GM18499 (cell line): ENCODE data around the gene UGT1A4.

Source experiments
- ATAC-seq: cut with Tn5 transposase; IDR thresholded peaks from one replicate; pipeline ENCODE4 v1.9.1; 2021; ENCODE audit warnings: moderate number of reproducible peaks; ENCODE audit not compliant: insufficient read depth, unreplicated experiment

UGT1A4 gene

DNA sequence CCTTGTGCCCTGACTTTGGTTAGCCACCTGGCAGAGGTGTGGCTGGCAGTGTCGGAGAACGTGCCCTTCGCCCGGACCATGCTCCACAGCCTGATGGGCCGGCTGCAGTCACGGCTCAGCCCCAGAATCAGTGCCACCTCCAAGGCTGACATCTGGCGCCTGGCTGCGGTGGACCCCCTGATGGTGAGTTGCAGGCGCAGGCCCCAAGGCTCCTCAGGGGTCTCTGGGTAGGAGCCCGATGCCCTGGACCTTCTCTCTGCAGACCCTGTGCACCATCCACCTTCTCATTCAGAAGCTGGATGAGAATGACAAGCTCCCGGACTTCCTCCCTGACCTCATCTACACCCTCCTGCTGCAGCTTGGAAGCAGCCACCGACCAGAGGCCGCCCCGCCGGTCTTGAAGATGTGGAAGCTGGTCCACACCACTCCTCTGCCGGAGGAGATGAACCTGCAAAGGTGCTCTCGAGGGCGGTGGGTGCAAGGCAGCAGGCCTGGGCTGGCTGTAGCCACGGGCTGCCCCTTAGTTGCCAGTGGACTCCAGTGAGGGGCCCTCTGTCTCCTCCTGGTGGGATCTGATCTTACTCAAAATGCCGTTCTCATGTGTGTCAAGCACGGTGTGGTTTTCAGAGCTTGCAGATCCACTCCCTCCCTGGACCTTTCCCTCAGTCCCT lies 103.7 kb downstream of the UGT1A4 start:
- no peak for ATAC-seq
